GM18858 (cell line): Measurements from ENCODE around the gene OCIAD1.
"Not testable (repeated sequence)": the region's sequence is repeated elsewhere in the genome, so short reads cannot be mapped to it uniquely, and the experiment has no call there.

Experiments used
- ATAC-seq: cut with Tn5 transposase; IDR thresholded peaks from one replicate; pipeline ENCODE4 v1.9.1; 2021; ENCODE audit not compliant: unreplicated experiment

Gene OCIAD1

DNA sequence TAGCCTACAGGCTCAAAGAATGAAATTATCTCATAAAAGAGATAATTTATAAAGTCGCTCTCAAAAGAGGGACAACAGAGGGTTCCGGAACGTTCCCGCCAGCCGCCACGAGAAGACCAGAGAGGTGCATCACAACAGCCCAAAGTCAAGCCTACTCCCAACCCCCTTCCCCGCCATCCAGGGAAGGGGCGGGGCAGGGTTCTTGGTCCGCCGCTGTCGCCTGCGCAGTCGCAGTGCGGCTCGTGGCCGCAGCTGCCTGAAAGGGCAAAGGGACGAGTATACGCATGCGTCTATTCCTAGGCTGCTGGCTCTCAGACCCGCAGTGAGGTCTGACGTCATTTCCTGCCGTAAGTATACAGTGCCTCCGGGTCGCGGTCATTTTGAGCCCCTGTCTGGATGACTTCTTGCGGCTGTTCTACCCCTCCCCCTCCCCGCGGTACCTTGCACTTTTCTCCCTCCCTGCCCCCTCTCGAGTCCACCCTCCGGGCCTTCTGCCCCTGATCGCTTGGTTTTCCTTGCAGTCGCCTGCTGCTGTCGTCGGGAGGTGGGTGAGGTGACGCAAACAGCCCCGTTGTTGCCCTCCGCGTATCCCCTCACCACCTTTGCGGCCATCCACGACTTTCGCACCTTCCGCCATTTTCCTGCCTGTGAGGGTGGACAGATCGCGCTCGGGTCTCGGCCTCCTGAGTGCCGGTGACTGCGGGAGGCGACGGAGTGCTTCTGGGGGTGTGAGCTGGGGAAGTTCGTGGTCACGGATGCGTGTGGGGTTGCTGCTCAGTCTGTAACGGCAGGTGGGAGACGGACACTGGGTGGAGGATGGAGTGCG is at the start of gene OCIAD1:
Gene OCIAD1 (plus strand): TSS at position 383 of the 826 bp plus-strand sequence. CDS start 1,537 bp downstream, outside the sequence.
- ATAC-seq, result peak; percentile 99

GRCh38 chr4:48781968-48782367 is 48.9 kb upstream of the OCIAD1 start:
- no peak for ATAC-seq

- ATAC-seq, result no peak
Observed at GRCh38 chr4:48785302-48785701, 45.6 kb upstream of the OCIAD1 start.

DNA sequence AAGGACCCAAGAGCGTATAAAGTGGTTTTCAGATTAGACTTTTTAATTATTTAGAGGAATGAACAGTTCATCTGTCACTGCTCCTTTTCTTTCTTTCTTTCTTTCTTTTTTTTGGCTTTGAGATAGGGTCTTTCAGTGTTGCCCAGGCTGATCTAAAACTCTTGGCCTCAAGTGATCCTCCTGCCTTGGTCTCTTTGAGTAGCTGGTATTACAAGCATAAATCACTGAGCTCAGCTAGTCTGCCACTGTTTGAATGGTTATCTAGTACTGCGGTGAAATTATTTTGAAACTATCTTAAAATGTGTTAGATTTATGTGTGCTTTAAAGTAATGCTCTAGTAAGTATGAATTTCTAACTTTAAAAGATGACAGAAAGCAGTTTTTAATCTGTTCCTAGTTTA is 44.3 kb upstream of the OCIAD1 start:
- no peak for ATAC-seq

GRCh38 chr4:48787056-48787455 is 43.8 kb upstream of the OCIAD1 start:
- ATAC-seq, result no peak

DNA sequence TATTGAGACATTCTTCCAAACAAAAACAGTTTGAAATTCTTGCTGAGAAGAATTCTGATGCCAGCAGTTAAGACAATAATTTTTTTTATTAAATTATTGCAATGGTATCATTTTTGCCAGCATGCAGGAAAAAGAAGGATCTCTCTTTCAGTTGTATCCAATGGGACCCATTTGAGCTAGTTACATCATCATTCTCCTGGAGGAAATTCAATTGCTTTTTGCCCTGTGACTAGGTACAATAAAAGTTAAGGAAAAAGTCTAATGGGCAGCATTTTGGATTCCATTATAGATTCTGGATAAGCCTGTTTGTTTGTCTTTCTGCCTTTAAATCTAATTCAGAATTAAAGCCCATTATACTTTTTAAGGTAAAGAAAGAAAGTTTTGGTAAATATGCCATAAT is 40.3 kb upstream of the OCIAD1 start:
- no peak for ATAC-seq

- no peak for ATAC-seq
Observed at GRCh38 chr4:48791313-48791712, 39.6 kb upstream of the OCIAD1 start.

DNA sequence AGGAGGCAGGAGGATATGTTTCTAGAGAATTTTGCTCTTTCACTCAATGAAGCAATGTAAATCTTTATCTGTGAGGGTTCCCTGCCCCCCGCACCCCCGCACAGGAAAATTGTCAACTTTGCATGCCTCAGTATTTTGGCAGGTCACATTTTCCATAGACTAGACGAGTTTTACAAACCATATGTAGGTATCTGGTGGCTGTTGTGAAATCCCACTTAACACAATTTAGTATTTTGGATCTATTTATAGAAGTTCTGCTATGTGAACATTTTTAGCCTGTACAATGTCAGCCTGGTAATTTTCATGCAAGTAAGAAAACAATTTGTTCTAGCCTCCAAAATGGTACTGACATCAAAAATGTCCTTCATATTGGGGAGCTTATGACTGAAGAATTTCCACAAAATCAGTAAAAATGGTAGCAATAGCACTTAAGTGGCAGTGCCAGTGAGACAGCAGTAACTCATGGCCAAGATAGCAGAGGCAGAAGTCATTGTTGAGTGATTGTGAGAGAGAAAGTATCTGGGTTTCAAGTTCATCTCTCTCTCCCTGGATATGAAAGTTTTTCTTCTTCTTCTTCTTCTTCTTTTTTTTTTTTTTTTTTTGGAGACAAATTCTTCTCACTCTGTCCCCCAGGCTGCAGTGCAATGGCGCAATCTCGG is 38.4 kb upstream of the OCIAD1 start:
- peak; percentile 66 for ATAC-seq

GRCh38 chr4:48795108-48795507 is 35.8 kb upstream of the OCIAD1 start:
- ATAC-seq, result no peak

GRCh38 chr4:48796191-48796926 is 34.5 kb upstream of the OCIAD1 start:
- no peak for ATAC-seq

DNA sequence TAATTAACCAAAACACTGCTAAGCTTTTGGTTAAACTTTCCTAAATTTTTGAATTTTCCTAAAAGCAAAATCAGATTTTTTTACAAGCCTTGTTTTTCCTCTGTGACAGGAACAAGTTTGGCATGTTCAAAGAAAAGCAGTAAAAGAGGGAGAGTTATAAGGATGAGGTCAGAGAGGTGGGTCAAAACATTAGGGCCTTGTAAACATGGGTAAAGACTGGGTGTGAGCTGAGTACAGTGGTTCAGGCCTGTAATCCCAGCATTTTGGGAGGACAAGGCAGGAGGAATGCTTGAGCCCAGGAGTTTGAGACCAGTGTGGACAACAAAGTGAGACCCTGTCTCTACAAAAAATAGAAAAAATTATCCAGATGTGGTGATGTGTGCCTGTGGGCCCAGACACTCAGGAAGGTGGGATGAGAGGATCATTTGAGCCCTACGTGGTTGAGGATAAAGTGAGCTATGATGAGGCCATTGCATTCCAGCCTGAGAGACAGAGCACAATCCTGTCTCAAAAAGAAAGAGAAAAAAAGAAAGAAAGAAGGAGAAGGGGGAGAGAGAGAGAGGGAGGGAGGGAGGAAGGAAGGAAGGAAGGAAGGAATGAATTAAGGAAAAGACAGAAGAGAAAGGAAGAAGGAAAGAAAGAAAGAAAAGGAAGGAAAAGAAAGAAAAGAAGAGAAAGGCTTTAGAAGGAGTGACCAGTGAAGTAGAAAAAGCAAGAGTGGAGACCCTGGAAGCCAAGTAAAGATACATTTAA is 33.8 kb upstream of the OCIAD1 start:
- ATAC-seq, result no peak

- ATAC-seq, result no peak
Observed at GRCh38 chr4:48798117-48798516, 32.8 kb upstream of the OCIAD1 start.

DNA sequence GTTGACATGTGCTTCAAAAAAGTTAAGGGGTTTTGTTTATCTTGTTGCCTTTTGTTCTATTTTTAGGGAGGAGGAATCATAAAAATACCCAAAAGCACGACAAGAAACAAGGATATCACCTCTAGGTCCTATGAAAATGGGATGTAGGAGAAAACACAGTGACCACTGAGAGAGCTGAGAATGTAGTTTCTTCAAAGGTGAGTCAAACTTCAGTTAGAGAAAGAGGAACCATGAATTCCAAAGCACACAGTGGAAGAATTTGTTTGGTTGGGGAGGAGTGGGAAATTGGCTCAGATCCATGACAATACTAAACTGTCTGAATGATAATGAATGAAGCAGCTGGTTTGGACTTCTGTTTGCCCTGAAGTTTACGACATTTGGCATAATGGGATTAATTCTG is 31.7 kb upstream of the OCIAD1 start:
- ATAC-seq, result no peak

GRCh38 chr4:48800155-48800554 is 30.7 kb upstream of the OCIAD1 start:
- ATAC-seq, result not testable (repeated sequence)

DNA sequence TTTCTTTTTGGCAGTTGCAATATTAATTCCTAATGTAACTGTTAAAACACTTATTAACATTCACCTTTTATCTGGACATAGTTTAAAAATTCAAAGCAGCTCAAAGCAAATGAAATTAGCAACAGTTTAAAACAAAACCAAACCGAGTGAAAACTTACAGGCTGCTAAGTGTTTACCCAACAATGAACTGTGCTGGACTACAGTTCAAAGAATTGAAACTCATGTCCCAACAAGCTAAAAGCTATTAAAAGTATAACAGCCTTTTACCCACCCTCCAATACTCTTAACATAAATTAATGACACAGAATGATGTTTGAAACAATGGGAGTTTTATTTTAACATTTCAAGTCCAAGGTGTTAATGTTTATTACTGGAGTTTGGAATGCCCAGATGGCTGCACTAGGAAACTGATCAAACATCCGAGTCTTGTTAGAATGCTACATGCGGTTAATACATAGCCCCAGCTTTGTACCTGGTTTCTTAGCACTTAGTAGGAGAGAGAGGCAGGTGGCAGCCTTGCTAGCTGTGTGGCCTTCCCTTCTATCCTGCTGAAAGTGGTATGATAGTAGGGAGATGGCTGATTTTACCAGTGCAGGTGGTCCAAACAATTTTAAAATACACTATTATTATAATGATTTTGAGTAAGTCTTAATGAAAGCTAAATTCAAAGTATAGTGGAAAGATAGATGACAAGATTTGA is 29.7 kb upstream of the OCIAD1 start:
- ATAC-seq, result no peak

GRCh38 chr4:48804584-48805301 is 26.1 kb upstream of the OCIAD1 start:
- no peak for ATAC-seq

- no peak for ATAC-seq
Observed at GRCh38 chr4:48812866-48813265, 18.0 kb upstream of the OCIAD1 start.

DNA sequence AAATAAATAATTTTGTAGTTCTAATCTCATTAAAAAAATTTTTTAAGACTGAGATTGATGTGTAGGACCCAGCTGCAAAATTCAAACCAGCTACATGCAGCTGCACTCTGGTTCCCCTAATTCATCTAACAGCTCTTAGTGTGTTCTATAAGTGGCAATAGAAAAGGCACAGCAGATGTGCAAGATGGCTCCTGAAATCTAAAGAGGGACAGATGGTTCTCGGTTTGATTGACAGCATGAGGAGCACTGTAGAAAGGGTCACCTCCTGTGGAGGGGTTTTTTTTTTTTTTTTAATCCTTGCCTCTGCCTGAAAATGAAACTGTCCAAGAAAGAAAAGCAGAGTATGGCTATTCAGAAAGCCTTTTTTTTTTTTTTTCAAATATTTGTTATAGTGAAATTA is 16.9 kb upstream of the OCIAD1 start:
- ATAC-seq, result peak; percentile 77

DNA sequence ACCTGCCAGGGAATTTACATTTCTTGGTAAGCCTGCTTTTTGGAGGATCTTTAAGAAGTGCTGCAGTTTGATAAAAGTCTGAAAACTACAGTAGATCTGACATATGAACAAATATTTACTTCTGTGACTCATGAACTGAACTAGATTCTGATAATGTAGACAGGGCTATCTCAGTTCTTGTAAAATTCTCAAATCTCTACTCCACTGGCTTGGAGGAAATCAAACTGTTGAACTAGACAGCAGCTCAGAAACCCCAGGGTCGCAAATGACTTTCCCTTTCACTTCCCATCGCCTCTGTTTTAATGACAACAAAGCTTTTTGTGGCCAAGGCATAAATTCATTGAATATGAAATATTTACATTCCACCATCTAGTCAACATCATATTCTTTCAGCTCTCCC is 15.4 kb upstream of the OCIAD1 start:
- ATAC-seq, result peak; percentile 38

- ATAC-seq, result not testable (repeated sequence)
Observed at GRCh38 chr4:48816297-48816696, 14.6 kb upstream of the OCIAD1 start.
